GM21447 (cell line): Measurements from ENCODE around the gene ZXDC.

ENCODE experiments used
- ATAC-seq: cut with Tn5 transposase; IDR thresholded peaks from one replicate; pipeline ENCODE4 v1.9.1; 2021; ENCODE audit not compliant: unreplicated experiment

Gene ZXDC

GRCh38 chr3:126512916-126513650 is 37.4 kb upstream of the ZXDC start:
- no peak for ATAC-seq

GRCh38 chr3:126512026-126512425 is 36.3 kb upstream of the ZXDC start:
- no peak for ATAC-seq

DNA sequence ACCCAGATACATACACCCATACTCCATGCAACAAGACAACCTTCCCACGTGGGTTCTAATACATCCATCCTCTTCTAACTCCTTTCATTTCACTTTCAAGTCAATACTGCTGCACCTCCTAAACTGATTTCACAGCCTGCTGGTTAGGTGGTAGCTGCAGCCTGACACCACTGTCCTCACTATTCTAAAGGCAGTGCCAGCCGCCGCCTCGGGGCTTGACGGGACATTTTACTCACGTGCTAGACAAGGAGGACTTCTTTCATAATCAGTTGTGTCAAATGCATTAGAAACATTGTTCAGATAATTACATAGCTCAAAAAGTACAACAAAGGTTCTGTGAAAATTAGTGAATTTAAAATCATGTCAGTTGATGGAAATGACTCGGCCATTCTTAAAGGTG is 35.6 kb upstream of the ZXDC start:
- ATAC-seq, result no peak

- ATAC-seq, result no peak
Observed at GRCh38 chr3:126510308-126510910, 34.7 kb upstream of the ZXDC start.

GRCh38 chr3:126509597-126510307 is 34.1 kb upstream of the ZXDC start:
- ATAC-seq, result no peak

GRCh38 chr3:126508564-126508964 is 32.9 kb upstream of the ZXDC start:
- no peak for ATAC-seq

DNA sequence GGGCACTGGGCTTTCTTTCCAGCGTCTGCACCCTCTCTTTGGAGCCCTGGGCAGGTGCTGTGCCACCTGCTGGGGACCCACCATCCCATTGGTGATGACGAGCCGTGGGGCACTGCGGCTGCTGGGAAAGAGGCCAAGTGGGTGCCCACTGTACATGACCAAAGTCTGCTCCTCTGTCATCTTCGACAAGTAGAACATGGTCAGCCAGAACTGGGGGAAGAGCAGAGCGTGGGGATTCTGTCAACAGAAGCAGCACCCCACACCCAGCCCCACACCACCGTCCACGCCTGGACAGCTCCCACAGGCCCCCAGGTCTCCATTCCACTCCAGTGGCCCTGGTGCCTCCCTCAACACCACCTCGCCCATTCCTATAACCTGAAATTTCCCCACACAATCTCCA is 32.2 kb upstream of the ZXDC start:
- ATAC-seq, result no peak

- ATAC-seq, result no peak
Observed at GRCh38 chr3:126503701-126504100, 28.0 kb upstream of the ZXDC start.

- ATAC-seq, result no peak
Observed at GRCh38 chr3:126502656-126503055, 27.0 kb upstream of the ZXDC start.

- no peak for ATAC-seq
Observed at GRCh38 chr3:126501736-126502135, 26.0 kb upstream of the ZXDC start.

- ATAC-seq, result no peak
Observed at GRCh38 chr3:126501054-126501453, 25.4 kb upstream of the ZXDC start.

- no peak for ATAC-seq
Observed at GRCh38 chr3:126500016-126500415, 24.3 kb upstream of the ZXDC start.

GRCh38 chr3:126499401-126499800 is 23.7 kb upstream of the ZXDC start:
- ATAC-seq, result no peak

DNA sequence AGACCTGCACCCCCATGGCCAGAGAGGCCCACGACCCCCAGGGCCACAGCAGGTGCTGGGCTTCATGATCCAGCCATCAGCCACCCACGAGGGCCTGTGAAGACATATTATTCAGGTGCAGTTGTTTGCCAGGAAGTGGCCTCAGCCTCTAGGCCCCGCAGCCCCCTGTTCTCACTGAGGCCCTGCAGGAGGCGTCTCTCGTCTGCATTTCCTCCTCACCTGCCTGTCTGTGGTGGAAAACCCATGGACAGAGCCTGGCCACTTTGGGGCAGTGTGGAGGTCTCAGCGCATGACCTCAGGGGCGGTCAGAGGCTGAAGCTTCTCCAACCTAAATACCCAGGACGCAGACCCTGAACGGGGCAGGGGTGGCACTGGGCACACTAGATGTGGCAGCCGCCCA is 23.2 kb upstream of the ZXDC start:
- ATAC-seq, result no peak

DNA sequence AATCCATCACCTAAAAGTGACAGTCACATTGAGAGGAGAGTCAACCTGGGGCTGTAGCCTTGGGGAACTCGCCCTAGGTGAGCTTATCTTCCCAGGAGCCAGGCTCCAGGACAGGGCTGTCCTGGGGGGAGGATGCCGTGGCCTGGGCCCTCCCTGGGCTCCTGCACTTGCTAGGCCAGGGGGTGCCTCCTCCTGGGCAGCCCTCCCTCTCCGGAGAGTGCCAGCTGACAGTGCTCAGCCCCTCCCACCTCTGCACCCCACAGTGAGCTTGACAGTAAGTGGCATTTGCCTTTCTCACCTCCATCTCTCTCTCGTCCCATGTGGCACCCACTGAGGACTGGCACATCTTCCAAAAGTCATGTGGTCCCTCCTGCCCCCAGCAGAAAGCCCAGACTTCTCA is 22.8 kb upstream of the ZXDC start:
- no peak for ATAC-seq

DNA sequence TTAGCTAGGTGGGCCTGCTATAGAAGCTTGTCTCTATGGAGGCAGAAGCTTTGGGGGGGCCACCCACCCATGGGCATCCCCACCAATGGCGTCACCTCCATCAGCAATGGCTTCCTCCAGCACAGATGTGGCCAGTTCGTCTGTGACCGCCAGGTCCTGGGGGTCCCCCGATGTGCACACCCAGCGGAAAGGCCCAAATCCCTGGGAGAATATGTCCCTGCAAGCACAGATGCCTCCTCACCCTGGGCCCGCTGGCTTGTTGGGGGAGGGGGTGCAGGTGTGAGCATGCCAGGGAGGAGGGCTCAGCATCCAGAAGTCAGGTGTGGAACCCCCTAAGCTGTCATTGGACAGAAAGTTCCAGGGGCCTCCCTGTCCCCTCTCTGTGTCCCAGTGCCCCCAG is 22.3 kb upstream of the ZXDC start:
- ATAC-seq, result no peak

GRCh38 chr3:126496894-126497850 is 21.5 kb upstream of the ZXDC start:
- ATAC-seq, result no peak

DNA sequence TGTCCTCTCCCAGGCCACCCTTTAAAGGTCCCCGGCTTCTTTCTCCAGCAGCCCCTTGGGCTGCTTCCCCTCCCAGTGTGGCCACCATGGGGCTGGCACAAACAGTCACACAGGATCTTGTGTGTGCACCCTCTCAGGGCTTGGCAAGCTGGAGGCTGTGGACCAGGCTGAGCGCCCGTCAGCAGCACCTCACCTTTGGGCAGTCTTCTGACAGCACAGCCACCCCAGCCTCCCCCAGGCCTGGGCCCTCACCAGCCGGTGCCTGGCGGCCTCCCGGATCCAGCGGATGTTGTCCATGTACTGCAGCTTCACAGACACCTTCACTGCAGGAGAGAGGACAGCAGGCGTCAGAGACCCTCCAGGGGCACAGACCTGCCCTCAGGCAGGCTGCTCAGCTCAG is 20.1 kb upstream of the ZXDC start:
- ATAC-seq, result no peak

GRCh38 chr3:126494970-126495230 is 19.2 kb upstream of the ZXDC start:
- no peak for ATAC-seq

DNA sequence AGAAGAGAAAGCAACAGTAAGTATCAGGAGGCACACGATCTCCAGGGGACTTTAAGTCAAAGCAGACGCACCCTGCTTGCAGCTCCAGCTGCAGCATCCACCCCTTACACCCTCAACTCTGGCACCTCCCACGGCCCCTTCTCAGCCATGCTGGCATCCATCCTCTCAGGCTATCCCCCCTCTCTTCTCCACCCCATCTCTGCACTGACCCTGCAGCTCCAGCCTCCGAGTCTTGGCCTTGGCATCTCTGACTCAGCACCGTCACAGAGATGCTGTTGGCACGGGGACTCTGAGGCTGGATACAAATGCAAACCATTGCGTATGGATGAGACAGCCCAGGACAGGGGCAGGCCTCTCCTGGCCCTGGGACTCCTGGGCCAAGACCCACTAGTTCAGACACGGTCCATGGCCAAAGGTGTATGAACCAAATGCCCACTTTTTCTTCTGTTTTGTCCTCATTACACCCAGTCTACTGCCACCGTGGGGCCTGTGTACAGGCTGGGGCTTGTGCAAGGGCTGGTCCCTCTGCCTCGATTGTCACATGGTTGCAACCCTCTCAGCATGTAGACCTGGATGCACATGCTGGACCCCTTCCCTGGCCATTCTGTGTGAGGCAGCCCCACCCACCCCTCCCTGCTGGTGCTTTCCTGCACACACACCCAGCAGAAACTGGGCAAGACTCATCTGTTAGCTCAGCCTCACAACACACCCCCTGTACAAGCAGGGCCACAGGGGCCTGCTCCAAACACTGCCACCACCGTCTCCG is 18.7 kb upstream of the ZXDC start:
- no peak for ATAC-seq

GRCh38 chr3:126493739-126494138 is 18.0 kb upstream of the ZXDC start:
- no peak for ATAC-seq
